Measurements from ENCODE around the gene SMIM41. TPM values are rescaled to one million over a fixed set of nuclear protein-coding genes. Genes with fewer than 3 reads are reported as not detected.
"Not testable (repeated sequence)": the region's sequence is repeated elsewhere in the genome, so short reads cannot be mapped to it uniquely, and the experiment has no call there.

SMIM41 gene
- total RNA-seq, 1 donor from 2014 or later: 0.78 TPM

- DNase-seq (ENCODE audit: low spot score): no peak
Measured at GRCh38 chr12:52085682-52086180, 6.2 kb downstream of the SMIM41 start.

GRCh38 chr12:52086366-52086765 is 6.9 kb downstream of the SMIM41 start:
- DNase-seq (ENCODE audit: low spot score): no peak

- no peak for DNase-seq (ENCODE audit: low spot score)
Measured at GRCh38 chr12:52086944-52087835, 7.7 kb downstream of the SMIM41 start.

GRCh38 chr12:52087961-52088820 is 8.7 kb downstream of the SMIM41 start:
- DNase-seq (ENCODE audit: low spot score): no peak

GRCh38 chr12:52089491-52089890 is 10.0 kb downstream of the SMIM41 start:
- no peak for DNase-seq (ENCODE audit: low spot score)

GRCh38 chr12:52090291-52090690 is 10.8 kb downstream of the SMIM41 start:
- DNase-seq (ENCODE audit: low spot score): no peak

- no peak for DNase-seq (ENCODE audit: low spot score)
Measured at GRCh38 chr12:52091061-52091460, 11.6 kb downstream of the SMIM41 start.

GRCh38 chr12:52091869-52092268 is 12.4 kb downstream of the SMIM41 start:
- DNase-seq (ENCODE audit: low spot score): no peak

GRCh38 chr12:52093346-52093745 is 13.8 kb downstream of the SMIM41 start:
- DNase-seq (ENCODE audit: low spot score): no peak

GRCh38 chr12:52096332-52097044 is 17.0 kb downstream of the SMIM41 start:
- DNase-seq (ENCODE audit: low spot score): no peak

GRCh38 chr12:52097045-52097666 is 17.7 kb downstream of the SMIM41 start:
- no peak for DNase-seq (ENCODE audit: low spot score)

- not testable (repeated sequence) for DNase-seq (ENCODE audit: low spot score)
Measured at GRCh38 chr12:52104431-52105089, 25.1 kb downstream of the SMIM41 start.

GRCh38 chr12:52116222-52117125 is 37.0 kb downstream of the SMIM41 start:
- peak; percentile 75 for DNase-seq (ENCODE audit: low spot score)

- peak; percentile 64 for DNase-seq (ENCODE audit: low spot score)
Measured at GRCh38 chr12:52117806-52118475, 38.4 kb downstream of the SMIM41 start.

- no peak for DNase-seq (ENCODE audit: low spot score)
Measured at GRCh38 chr12:52119398-52120254, 40.1 kb downstream of the SMIM41 start.

- DNase-seq (ENCODE audit: low spot score): no peak
Measured at GRCh38 chr12:52120951-52121823, 41.7 kb downstream of the SMIM41 start.
